RPMI8226 (cell line): ENCODE results near the gene MAD1L1.

Experiments used
- DNase-seq: peaks from one replicate; pipeline ENCODE4 v3.0.0-alpha.2; 2015

MAD1L1 gene

GRCh38 chr7:2112261-2113198 is 120.2 kb downstream of the MAD1L1 start:
- no peak for DNase-seq

GRCh38 chr7:2111568-2111967 is 121.2 kb downstream of the MAD1L1 start:
- no peak for DNase-seq

GRCh38 chr7:2110610-2111396 is 121.9 kb downstream of the MAD1L1 start:
- DNase-seq: no peak

GRCh38 chr7:2109936-2110609 is 122.7 kb downstream of the MAD1L1 start:
- no peak for DNase-seq

- DNase-seq: no peak
Observed at GRCh38 chr7:2109251-2109872, 123.4 kb downstream of the MAD1L1 start.

- DNase-seq: no peak
Observed at GRCh38 chr7:2108501-2109250, 124.1 kb downstream of the MAD1L1 start.

GRCh38 chr7:2108071-2108455 is 124.7 kb downstream of the MAD1L1 start:
- no peak for DNase-seq

GRCh38 chr7:2107386-2108070 is 125.2 kb downstream of the MAD1L1 start:
- no peak for DNase-seq

- DNase-seq: no peak
Observed at GRCh38 chr7:2106924-2107323, 125.8 kb downstream of the MAD1L1 start.

GRCh38 chr7:2106440-2106839 is 126.3 kb downstream of the MAD1L1 start:
- DNase-seq: no peak

- no peak for DNase-seq
Observed at GRCh38 chr7:2105917-2106316, 126.8 kb downstream of the MAD1L1 start.

- DNase-seq: no peak
Observed at GRCh38 chr7:2105280-2105679, 127.5 kb downstream of the MAD1L1 start.

- no peak for DNase-seq
Observed at GRCh38 chr7:2104716-2105115, 128.0 kb downstream of the MAD1L1 start.

- no peak for DNase-seq
Observed at GRCh38 chr7:2104107-2104710, 128.5 kb downstream of the MAD1L1 start.

GRCh38 chr7:2103071-2103898 is 129.5 kb downstream of the MAD1L1 start:
- no peak for DNase-seq

- no peak for DNase-seq
Observed at GRCh38 chr7:2102375-2102723, 130.4 kb downstream of the MAD1L1 start.

- DNase-seq: no peak
Observed at GRCh38 chr7:2101630-2102374, 130.9 kb downstream of the MAD1L1 start.

GRCh38 chr7:2100278-2101208 is 132.2 kb downstream of the MAD1L1 start:
- no peak for DNase-seq
